ENCODE measurements around the gene SOX2.
"Not testable (repeated sequence)": the region's sequence is repeated elsewhere in the genome, so short reads cannot be mapped to it uniquely, and the experiment has no call there.

SOX2 gene

DNA sequence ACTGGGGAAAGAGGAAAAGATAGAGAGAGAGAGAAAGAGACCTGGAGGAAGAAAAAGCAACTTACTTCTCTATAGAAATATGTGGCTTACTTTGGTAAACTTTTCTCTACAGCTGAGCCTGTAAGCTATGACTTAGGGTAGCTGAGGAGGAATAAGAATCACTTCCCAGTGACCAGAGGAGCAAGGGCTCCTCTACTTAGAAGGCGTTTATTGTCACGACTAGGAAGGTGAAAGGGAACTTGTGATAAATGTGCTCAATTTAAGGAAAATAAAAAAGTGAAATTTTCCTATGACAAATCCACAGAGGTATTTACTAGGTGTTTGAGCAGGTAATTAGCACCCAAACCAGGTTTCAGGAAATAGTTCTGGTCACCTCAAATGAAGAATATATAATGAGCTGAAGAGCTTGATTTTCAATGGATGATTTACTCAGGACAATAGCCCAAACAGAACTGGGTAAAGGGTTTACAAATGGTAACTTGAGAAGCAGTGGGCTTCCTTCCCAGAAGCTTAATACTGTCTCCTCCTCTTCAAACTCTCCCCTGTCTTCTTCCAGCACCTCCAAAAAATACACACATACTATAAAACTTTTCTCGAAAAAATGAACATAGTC, 46.1 kb downstream of the SOX2 start:
- DNase-seq (ENCODE audit: low read depth) = no peak

DNA sequence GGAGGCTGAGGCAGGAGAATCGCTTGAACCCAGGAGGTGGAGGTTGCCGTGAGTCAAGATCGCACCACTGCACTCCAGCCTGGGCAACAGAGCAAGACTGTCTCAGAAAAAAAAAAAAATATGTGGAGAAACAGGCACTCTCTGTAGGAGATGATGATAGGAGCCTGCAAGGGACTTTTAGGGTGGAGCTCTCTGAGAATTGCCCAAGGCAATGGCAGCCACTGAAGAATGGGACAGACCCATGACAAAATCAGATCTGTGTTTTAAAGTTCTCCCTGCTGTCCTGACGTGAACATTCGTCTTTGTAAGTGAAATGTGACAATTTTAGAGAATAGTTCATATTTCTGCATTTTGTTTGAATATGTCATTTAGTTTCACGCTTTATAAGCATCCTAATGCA, 50.2 kb downstream of the SOX2 start:
- DNase-seq (ENCODE audit: low read depth) = no peak

- DNase-seq (ENCODE audit: low read depth) = not testable (repeated sequence)
Observed at GRCh38 chr3:181764033-181764432, 52.3 kb downstream of the SOX2 start.
